Mesodermal cell (in vitro differentiated cells): ENCODE results near the gene EGLN3.
"Not testable (repeated sequence)": the region's sequence is repeated elsewhere in the genome, so short reads cannot be mapped to it uniquely, and the experiment has no call there.

ENCODE experiments used
- H3K27ac ChIP-seq: 2 replicates; pipeline ENCODE4 v1.7.0; 2013; ENCODE audit warnings: mild to moderate bottlenecking, low read depth, low read length, moderate library complexity; ENCODE audit not compliant: severe bottlenecking
- H3K36me3 ChIP-seq: 2 replicates; pipeline ENCODE4 v1.7.1; 2013; ENCODE audit warnings: mild to moderate bottlenecking, low read length, moderate library complexity; ENCODE audit not compliant: control insufficient read depth, insufficient read depth
- H3K4me1 ChIP-seq: one replicate; pipeline ENCODE4 v1.7.1; 2013; ENCODE audit warnings: mild to moderate bottlenecking, low read length; ENCODE audit not compliant: insufficient read depth, control insufficient read depth, poor library complexity, severe bottlenecking
- H3K4me3 ChIP-seq: 2 replicates; pipeline ENCODE4 v1.7.0; 2013; ENCODE audit warnings: low read length, control low read depth, mild to moderate bottlenecking; ENCODE audit not compliant: insufficient read depth, poor library complexity, severe bottlenecking; ENCODE audit errors: extremely low read depth
- H3K9me3 ChIP-seq: 2 replicates; pipeline ENCODE4 v1.7.1; 2013; ENCODE audit warnings: mild to moderate bottlenecking, low read length, moderate library complexity; ENCODE audit not compliant: control insufficient read depth
- WGBS, 2 experiments: methylation state at CpG; one replicate each; pipeline ENCODE4 v1.1.5; 2013; ENCODE audit warnings: missing lambda C conversion rate in 2 of 2; ENCODE audit not compliant: insufficient coverage in 2 of 2; 5-methylcytosine and 5-hydroxymethylcytosine counted together

Gene EGLN3

DNA sequence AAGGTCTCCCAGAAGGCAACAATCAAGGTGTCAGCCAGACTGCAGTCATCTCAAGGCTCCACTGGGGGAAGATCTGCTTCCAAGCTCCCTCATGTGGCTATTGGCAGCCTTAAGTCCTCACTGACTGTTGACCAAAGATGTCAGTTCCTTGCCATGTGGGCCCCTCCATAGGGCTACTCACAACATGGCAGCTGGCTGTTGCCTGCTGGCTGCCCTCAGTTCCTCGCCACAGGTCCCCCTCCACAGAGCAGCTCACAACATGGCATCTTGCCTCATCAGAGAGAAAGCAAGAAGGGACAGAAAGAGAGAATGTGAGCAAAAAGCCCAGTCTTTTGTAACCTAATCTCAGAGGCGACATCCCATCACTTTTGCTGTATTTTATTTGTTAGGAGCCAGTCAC lies 34.4 kb upstream of the EGLN3 start:
- Histone ChIP-seq H3K27ac (no peak overlapping the region), H3K36me3 (no peaks in the 10 kb centered on the region), H3K4me3 (no peak overlapping the region), H3K9me3 (peaks cover 18% of the 10 kb centered on the region), H3K4me1 (peaks cover 10% of the 10 kb centered on the region)
- 90 to 100% methylated on average over 2 of the region's 2 CpGs for WGBS, 2 experiments

DNA sequence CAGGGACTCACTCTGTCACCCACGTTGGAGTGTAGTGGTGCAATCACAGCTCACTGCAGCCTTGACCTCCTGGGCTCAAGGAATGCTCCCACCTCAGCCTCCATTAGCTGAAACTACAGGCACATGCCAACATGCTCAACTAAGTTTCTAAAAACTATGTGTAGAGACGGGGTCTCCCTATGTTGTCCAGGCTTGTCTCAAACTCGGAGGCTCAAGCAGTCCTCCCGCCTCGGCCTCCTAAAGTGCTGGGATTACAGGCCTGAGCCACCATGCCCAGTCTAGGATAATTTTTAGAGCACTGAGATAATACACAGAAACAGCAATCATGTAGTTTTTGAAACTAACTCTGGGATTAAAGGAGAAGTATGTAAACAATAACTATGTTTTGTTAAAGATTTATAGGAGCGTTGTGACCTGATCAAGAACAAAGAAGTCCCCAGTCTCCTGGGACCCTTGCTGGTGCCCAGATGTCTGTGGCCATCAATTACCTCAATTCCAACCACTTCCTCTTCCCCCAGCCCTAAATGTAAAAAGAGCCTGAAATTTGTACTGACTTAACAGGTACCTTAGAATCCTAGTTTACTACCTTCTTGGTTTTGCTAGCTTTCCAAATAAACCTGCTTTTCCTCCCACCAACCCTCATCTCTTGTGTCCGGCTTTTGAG lies 28.9 kb upstream of the EGLN3 start:
- 70 to 72% methylated on average over 4 of the region's 7 CpGs for WGBS, 2 experiments
- peaks cover 4% of the 10 kb centered on the region for H3K4me1 ChIP-seq
- no peak overlapping the region for H3K4me3 ChIP-seq
- H3K36me3 ChIP-seq, result no peaks in the 10 kb centered on the region
- peaks cover under 1% of the 10 kb centered on the region for H3K9me3 ChIP-seq
- no peak overlapping the region for H3K27ac ChIP-seq

DNA sequence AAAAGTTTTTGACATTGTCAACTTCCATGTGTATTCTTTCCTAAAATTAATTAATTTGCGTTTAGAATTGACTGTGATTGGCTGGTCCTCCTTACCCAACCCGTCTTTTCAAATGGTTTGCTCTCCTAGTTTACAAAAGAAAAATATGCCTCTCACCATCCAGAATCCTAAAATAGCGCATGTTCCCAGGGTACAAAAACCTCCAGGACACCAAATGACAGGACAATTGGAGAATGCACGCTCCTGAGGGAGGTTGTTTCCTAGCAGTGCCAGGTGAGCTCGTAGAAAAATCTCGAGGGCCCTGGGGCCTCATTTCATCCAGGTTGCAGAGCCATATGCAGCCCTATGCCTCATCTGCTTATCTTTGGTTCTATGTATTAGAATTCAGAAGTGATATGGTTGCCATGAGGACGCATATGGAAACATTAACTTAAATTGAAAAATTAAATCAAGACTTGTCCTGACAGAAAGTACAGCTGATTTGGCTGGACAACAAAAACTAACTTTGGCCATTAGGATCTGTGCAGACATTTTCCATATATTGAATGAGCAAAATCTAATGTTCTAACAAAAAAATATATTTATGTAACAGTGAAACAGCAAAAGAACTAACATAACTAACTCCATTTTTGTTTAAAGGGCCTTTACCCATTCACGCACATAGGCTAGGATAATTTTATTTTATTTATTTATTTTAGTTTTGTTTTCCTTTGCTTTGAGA lies 28.2 kb upstream of the EGLN3 start:
- H3K9me3 ChIP-seq, result no peaks in the 10 kb centered on the region
- H3K4me1 ChIP-seq, result peaks cover 4% of the 10 kb centered on the region
- H3K36me3 ChIP-seq, result no peaks in the 10 kb centered on the region
- no peak overlapping the region for H3K27ac ChIP-seq
- 90 to 93% methylated on average over 2 to 5 of the region's 8 CpGs for WGBS, 2 experiments
- H3K4me3 ChIP-seq, result no peak overlapping the region

DNA sequence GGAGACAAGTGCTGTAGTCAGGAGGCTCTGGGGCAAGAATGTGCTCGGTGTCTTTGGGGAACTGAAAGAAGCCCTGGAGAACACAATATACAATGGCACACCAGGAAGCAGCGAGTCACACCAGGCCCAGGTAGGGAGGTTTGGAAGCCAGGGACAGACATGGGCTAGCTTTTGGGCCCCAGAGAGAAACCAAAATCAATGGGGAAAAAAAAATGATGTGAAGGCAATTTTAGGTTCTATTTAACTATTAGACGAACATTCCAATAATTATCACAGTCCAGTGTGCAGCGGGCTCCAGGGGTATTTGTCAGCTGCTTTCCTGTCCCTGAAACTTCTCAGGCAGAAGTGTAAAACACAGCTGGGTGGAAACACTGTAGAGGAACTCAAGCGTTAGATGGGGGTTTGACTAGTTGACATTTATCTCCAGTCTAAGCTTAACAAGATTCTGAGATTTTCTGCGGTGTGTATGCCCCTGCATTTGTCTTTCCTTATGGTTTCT lies 21.8 kb upstream of the EGLN3 start:
- Histone ChIP-seq H3K9me3 (no peaks in the 10 kb centered on the region), H3K4me1 (no peaks in the 10 kb centered on the region), H3K27ac (no peak overlapping the region), H3K36me3 (no peaks in the 10 kb centered on the region), H3K4me3 (no peak overlapping the region)
- WGBS, 2 experiments, result 88 to 100% methylated on average over 2 to 4 of the region's 6 CpGs

- not testable (repeated sequence) for H3K9me3 ChIP-seq, H3K4me3 ChIP-seq, H3K4me1 ChIP-seq, H3K36me3 ChIP-seq, H3K27ac ChIP-seq
- no CpG with 5 or more reads among the region's 1 CpG for WGBS, 2 experiments
Observed at GRCh38 chr14:33969846-33970245, 19.0 kb upstream of the EGLN3 start.

DNA sequence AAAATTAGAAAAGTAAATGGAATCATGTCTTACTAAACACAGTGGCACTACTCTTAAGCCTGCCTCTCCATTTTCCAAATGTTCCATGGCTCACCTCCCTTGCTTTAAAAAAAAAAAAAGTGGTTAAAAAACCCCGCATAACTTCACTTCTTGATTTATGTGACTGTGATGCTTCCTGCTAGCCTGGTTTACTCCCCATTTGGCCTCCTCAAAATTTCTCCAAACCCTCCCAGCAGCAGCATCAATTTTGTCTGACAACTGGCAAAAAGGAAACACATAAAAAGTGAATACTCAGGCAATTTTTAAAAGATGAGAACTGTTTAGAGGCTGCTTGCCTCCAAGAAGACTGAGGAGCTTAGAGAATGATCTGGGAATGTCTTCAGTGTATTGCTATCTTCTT lies 17.8 kb upstream of the EGLN3 start:
- Histone ChIP-seq H3K4me1 (no peaks in the 10 kb centered on the region), H3K9me3 (no peaks in the 10 kb centered on the region), H3K4me3 (no peak overlapping the region), H3K27ac (no peak overlapping the region), H3K36me3 (no peaks in the 10 kb centered on the region)
- WGBS, 2 experiments, result no CpG with 5 or more reads among the region's 1 CpG

GRCh38 chr14:33967138-33967537 lies 16.3 kb upstream of the EGLN3 start:
- Histone ChIP-seq H3K4me1 (no peaks in the 10 kb centered on the region), H3K4me3 (no peak overlapping the region), H3K9me3 (no peaks in the 10 kb centered on the region), H3K27ac (no peak overlapping the region), H3K36me3 (no peaks in the 10 kb centered on the region)
- no CpG with 5 or more reads among the region's 4 CpGs for WGBS, 2 experiments

DNA sequence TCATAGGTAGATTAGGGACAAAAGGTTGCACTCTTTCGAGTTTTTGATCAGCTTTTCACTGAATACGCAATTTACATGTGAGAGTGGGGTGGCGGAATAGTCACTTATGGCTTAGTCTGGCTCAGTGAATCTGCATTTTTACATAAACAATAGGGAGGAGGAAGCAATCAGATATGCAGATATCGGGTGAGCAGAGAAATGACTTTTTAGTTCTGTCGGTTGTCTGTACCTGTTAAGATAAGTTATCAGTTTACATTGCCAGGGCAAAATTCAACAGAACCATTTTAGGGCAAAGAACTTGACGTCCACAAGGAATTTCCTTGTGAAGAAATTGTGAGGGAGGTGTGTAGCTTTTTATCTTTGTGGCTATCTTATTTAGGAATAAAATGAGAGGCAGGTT lies 15.4 kb upstream of the EGLN3 start:
- no peak overlapping the region for H3K27ac ChIP-seq
- 53 to 68% methylated on average over 5 of the region's 6 CpGs for WGBS, 2 experiments

GRCh38 chr14:33964599-33965317 lies 13.9 kb upstream of the EGLN3 start:
- H3K36me3 ChIP-seq, result no peaks in the 10 kb centered on the region
- WGBS, 2 experiments, result 100% methylated on average over 3 of the region's 6 CpGs; no CpG with 5 or more reads in 1 of the 2 experiments
- H3K4me3 ChIP-seq, result no peak overlapping the region
- H3K27ac ChIP-seq, result no peak overlapping the region
- H3K9me3 ChIP-seq, result no peaks in the 10 kb centered on the region
- no peaks in the 10 kb centered on the region for H3K4me1 ChIP-seq

More for the DNA sequence above, 15.4 kb upstream of the EGLN3 start:
- Histone ChIP-seq H3K4me1 (no peaks in the 10 kb centered on the region), H3K36me3 (no peaks in the 10 kb centered on the region), H3K9me3 (no peaks in the 10 kb centered on the region), H3K4me3 (no peak overlapping the region)

DNA sequence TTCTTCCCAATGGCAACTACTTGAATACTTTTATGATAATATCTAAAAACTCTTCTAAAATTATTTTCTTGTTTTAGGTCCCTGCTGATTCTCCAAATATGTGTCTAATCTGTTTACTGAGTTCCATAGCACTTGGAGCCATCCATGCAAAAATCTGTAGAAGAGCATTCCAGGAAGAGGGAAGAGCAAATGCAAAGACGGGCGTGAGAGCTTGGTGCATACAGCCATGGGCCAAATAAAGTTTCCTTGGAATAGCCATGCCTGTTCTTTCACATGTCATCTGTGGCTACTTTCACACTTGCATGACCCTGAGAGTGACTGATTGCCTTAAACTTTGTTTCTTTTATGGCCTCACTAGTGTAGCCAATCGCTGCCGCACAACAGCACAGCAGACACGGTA lies 13.0 kb upstream of the EGLN3 start:
- Histone ChIP-seq H3K4me3 (no peak overlapping the region), H3K4me1 (no peaks in the 10 kb centered on the region), H3K36me3 (no peaks in the 10 kb centered on the region), H3K27ac (no peak overlapping the region), H3K9me3 (no peaks in the 10 kb centered on the region)
- 87 to 100% methylated on average over 5 of the region's 5 CpGs for WGBS, 2 experiments
